ENCODE results near the gene PURA.

PURA gene

GRCh38 chr5:140113699-140114263, at the start of gene PURA:
PURA (plus strand) TSS chr5:140114109; CDS start chr5:140114182, 73 bp downstream.
- DNase-seq (ENCODE audit: low read depth): peak; percentile 92

DNA sequence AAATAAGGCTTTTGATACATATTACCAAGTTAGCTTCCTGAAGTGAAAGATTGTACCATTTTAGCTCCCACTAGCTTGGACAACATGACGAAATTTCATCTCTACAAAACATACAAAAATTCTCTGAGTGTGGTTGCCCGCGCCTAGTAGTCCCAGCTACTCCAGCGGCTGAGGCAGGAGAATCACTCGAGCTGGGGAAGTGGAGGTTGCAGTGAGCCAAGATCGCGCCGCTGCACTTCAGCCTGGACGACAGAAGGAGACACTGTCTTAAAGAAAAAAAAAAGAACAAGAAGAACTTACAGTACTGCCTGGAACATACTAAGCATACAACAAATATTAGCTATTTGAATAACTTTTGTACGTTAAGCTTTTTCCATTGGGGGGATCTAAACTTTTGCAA, 41.1 kb upstream of the PURA start:
- DNase-seq (ENCODE audit: low read depth): no peak

GRCh38 chr5:140073296-140073695, 40.6 kb upstream of the PURA start:
- no peak for DNase-seq (ENCODE audit: low read depth)

GRCh38 chr5:140075371-140075770, 38.5 kb upstream of the PURA start:
- no peak for DNase-seq (ENCODE audit: low read depth)

DNA sequence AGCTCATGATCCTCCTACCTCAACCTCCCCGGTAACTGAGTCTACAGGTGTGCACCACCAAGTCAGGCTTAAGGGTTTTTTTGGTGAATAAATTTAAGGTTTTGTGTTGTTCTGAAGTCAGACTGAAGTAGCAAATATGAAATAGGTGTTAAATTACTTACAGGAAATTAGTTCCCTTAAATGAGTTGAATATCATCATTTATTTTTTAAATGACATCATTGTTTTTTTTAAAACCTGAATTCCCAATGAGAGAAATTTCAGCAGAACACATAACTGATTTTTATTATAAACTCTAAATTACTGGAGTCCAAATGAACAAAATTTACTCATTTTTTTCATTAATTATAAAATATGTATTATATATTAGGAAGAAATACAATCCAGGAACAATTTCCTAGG, 37.8 kb upstream of the PURA start:
- DNase-seq (ENCODE audit: low read depth): no peak

- DNase-seq (ENCODE audit: low read depth): no peak
These were observed 37.1 kb upstream of the PURA start for GRCh38 chr5:140076788-140077187.

DNA sequence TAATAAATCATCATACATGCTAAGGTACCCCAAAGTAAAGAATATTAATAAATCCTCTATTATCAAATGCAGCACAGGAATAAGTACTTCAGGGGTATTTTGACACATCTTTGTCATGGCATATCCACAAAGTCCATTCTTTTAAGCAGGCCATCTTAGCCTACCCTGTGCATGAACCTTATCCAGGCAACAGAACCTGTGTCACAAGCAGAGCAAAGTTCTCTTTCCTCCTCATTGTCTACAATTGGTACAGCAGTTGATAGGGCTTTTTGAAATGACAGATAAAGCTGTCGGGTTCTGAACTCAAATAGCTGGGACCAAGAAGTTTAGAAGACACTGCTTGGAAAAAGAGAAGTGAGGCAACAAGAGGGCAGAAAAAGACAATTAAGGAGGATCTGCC, 30.8 kb upstream of the PURA start:
- DNase-seq (ENCODE audit: low read depth): no peak

- no peak for DNase-seq (ENCODE audit: low read depth)
These were observed 30.3 kb upstream of the PURA start for GRCh38 chr5:140083650-140084049.

DNA sequence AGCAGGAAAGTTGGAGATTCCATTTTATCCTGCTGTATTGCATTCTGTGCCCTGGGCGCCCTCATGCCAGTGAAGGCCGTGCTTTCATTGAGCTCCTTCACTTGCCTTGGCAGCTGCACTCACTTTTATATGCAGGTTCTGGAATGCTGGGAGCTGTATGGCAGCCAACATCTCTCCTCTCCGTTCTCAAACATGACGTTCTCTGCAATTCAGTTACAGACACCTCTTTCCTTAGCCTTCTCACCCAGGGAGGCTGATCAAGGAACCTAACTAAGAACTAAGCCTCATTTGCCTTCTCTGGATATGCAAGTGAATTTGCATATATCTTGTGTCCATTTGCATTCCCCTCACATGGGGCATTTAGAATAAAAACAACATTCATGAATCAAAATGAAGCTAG, 29.4 kb upstream of the PURA start:
- DNase-seq (ENCODE audit: low read depth): no peak

DNA sequence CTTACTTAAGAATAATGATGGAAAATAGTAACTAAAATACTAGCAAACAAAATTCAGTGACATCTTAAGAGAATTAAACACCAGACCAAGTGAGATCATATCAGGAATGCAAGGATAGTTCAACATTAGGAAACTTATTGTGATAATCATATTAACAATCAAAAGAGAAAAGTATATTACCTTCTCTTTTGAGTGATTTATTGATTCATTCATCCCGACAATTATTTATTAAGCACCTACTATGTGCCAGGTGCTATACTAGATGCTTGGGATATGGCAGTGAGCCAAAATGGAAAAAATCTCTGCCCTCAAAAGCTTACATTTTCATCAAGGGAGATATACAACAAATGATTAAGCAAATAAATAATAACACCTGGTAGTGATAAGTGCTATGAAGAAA, 23.7 kb upstream of the PURA start:
- DNase-seq (ENCODE audit: low read depth): no peak

DNA sequence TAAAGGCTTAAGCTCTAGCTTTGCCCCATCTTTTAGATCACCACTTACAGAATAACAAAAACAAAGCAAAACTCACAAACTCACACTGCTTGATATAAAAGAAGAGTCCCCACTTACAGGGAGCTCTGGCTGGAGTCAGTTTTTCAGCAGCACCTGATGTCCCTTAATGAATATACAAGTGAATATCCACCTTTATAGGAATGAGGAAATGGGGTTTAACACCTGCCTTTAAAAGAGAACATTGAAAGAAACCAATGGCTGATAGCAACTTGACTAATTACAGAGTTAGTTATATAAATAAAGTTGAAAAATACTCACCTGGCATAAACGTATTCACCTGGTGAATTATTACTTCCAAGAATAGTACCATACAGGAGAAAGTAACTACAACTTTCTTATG, 20.7 kb upstream of the PURA start:
- DNase-seq (ENCODE audit: low read depth): no peak

GRCh38 chr5:140093866-140094265, 20.0 kb upstream of the PURA start:
- no peak for DNase-seq (ENCODE audit: low read depth)

DNA sequence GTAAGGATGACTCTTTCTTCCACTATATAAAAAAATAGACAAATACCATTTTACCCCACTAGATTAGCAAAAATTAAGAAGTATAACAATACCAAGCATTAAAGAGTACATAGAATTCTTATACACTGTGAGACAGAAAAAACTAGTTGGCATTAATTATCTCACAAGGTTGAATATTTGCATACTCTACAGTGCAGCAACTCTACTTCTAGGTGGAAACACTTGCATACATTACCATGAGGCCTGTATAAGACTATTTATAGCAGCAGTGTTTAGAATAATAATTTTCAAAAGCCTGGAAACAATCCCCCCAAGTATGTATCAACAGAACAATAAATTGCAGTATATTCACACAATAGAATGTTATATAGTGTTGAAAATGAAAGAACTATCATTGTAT, 19.0 kb upstream of the PURA start:
- DNase-seq (ENCODE audit: low read depth): no peak

DNA sequence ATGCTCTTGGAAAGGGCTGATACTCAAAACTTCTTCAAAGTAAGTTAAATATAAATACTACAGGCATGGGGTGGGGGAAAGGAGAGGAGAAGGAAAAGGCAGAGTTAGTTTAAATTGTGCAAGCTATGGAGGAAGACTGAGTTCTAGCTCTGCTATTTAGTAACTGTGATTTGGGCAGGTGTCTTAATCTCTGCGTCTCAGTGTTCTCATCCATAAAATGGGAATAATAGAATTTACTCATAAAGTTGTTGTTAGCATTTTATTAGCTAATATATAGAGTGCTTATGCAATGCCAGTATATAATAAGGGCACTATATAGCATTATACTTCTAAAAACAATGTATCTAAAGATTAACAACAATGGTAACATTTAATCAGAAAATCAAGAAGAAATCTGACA, 12.7 kb upstream of the PURA start:
- DNase-seq (ENCODE audit: low read depth): no peak

GRCh38 chr5:140103154-140103553, 10.8 kb upstream of the PURA start:
- no peak for DNase-seq (ENCODE audit: low read depth)

DNA sequence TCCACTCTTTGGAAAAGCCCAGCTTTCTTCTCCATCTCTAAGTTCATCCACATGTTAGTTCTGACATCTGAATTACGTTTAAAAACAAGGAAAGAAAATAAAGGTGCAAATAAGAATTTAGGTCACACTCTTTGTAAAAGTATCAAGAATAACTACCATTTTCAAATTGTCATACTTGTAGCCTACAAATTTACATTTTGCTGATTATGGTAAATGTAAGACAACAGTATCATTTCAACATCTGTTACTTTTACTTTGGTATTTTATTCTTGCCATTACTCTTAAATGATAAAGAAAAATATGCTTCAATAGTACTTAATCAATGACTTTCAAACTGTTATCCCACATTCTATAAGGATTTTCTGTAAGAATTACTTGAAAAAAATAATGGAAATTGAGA, 9.8 kb upstream of the PURA start:
- DNase-seq (ENCODE audit: low read depth): no peak

DNA sequence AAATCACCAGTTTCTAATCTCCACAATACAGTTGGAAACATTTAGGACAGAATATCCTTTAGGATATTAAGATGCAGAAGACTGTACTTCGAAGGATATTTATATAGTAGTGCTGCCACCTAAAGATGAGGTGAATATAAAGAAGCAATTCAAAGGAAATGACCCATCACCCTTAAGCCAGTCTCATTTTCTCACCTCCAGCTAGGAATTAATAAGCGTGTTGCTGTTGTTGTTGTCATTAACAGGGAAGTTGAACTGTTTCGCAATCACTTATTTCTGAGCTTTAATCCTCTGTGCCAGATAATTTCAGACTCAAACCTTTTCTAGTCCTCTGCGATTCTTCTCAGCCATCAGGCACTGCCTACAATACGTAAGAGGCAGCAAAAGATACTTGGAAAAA, 7.8 kb upstream of the PURA start:
- DNase-seq (ENCODE audit: low read depth): no peak

DNA sequence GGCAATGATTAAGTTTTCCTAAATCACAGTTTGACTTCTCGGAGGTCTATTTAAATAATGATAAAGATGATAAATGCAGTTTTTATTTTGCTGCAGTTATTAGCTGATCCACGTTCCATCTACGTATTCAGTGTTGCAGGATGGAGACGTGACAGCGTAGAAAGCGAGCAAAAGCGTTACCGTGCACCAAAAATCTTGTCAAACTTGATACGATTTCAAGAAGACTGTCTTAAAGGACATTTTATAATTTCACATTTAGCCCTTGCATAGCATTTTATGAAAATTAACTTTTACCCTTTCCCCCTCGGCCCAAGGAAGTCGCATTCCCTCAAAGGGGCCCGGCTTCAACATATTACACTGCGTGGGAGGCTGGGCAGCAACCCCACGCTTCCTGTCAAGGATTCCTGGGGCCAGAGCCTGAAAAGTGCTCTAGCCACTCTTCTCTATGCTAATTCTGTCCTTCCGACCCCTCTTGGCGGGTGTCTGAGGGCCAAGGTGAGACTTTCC, 7.1 kb upstream of the PURA start:
- no peak for DNase-seq (ENCODE audit: low read depth)

DNA sequence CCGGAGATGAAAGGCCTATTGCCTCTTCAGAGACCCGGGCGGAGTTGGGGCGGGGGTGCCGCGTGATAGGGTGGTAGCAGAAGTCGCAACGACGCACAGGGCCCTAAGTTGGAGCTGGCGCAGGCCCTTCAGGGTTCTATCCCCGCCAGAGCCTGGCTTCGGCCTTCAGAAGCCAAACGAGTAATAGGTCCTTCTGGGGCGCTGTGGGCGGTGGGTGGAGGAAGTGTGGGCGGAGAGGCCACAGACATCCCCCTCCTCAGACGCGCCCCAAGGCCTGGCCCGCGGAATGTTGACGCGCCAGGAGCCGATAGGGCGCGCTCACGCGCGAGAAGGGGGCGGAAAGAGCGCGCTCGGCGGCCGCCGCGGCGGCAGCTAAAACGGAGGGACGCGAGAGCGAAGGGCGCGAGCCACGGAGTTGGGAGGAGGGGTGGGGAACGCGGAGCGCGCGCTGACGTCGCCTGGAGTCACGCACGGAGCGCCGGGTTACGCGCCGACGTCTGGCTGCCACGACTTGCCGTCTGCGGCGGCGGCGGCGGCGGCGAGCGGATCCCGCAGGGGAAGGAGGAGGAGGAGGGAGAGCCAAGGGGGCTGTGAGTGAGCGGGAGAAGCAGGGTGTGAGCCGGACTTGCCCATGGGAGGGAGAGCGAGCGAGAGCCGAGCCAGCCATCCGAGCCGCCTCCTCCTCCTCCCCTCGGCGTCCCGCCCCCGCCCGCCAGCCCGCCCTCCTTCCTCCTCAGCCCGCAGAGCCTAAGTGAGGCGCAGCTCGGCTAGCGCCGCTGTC, 6.4 kb upstream of the PURA start:
- peak; percentile 91 for DNase-seq (ENCODE audit: low read depth)

DNA sequence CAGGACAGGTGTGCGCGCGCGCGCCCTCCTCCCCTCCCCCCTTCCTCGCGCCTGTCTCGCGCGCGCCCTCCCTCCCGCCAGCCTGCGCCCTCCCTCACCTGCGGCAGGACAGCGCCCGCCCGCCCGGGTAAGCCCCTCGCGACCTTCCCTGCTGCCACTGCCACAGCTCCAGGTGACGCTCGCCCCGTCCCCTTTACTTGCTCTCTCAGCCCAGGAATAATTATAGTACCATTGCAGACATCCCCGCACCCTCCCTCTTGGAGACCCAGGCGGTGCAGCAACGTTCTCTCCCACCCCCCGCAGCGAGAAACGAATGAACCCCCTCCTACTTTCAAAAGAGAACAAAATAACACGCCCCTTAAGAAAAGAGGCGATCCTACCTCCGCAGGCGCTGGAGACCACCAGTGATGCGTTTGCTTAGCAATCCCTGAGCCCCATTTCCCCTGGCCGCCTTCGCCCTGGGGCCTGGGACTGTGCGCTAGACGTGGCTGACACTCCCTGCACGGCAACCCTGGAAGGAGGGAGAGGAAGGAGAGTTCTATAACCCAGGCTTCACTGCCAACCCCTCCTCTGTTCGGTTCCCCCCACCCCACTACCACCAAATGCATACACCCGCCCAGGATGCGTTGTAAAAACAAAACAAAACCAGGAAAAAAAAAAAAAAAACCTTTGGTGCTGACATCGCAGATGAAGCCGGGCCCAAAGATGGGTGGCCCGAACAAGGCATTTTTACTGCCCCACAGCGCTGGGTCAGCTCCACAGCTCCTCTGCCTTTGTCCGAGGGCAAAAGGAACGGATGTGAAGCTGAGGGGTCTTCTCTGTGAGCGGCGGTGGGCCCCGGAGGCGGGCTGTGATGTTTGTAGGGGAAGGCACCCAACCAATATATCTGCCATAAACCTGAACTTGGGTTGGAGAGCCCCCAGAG, 5.6 kb upstream of the PURA start:
- no peak for DNase-seq (ENCODE audit: low read depth)

GRCh38 chr5:140109018-140109758, 4.7 kb upstream of the PURA start:
- no peak for DNase-seq (ENCODE audit: low read depth)

Measured in activated T-helper 9 cell treated with anti-CD3 and anti-CD28 coated beads, Interleukin-2, amount 50 U/mL, for 16 hours (primary cell).